CD4-positive, alpha-beta T cell (primary cell): ENCODE measurements around the gene SART1. TPM values are rescaled to one million over a fixed set of nuclear protein-coding genes. Genes with fewer than 3 reads are reported as not detected.

ENCODE experiments used
- ATAC-seq: fragments of 200-7000 bp; cut with Tn5 transposase; one replicate; pipeline ENCODE4 v1.10.0; 2022; ENCODE audit warnings: mild to moderate bottlenecking; ENCODE audit not compliant: poor library complexity
- CTCF ChIA-PET: fragments of 350-600 bp; sonication (Branson Sonifier 250); formaldehyde crosslinking; loops from one replicate; lab custom pipeline; 2021; ENCODE audit warnings: antibody characterized with exemption, inconsistent platforms; lab: Charles Lee
- POLR2A ChIA-PET: fragments of 350-600 bp; sonication (Branson Sonifier 250); formaldehyde crosslinking; loops from one replicate; lab custom pipeline; 2021; ENCODE audit warnings: antibody characterized with exemption, inconsistent platforms; lab: Charles Lee
- DNase-seq, 14 experiments: peaks; one replicate each; pipeline ENCODE4 v3.0.0-alpha.2; 2013 to 2020; ENCODE audit warnings: mixed read lengths in 2 of 14
- H3K27ac ChIP-seq, 2 donors: one replicate each; pipeline versions ENCODE4 v1.5.1 to v1.7.0; 2013; ENCODE audit warnings: low read length in 2 of 2, low read depth in 1 of 2, mild to moderate bottlenecking in 1 of 2
- H3K27me3 ChIP-seq, 2 experiments: 1 replicate in 1 of 2; 2 replicates in 1 of 2; pipeline versions ENCODE4 v1.6.1 to v1.7.0; 2013; ENCODE audit warnings: low read length in 2 of 2, control low read depth in 1 of 2, mild to moderate bottlenecking in 1 of 2, moderate library complexity in 1 of 2; ENCODE audit not compliant: insufficient read depth in 2 of 2, control insufficient read depth in 1 of 2
- H3K36me3 ChIP-seq: one replicate; pipeline ENCODE4 v1.6.1; 2013; ENCODE audit warnings: low read length, control low read depth; ENCODE audit not compliant: insufficient read depth
- H3K4me1 ChIP-seq: one replicate; pipeline ENCODE4 v1.6.1; 2013; ENCODE audit warnings: low read length, control low read depth; ENCODE audit not compliant: insufficient read depth
- H3K4me3 ChIP-seq: one replicate; pipeline ENCODE4 v1.5.1; 2013; ENCODE audit warnings: mild to moderate bottlenecking, low read length, moderate library complexity
- H3K9me3 ChIP-seq, 2 experiments: 1 replicate in 1 of 2; 2 replicates in 1 of 2; pipeline versions ENCODE4 v1.6.1 to v1.7.0; 2013; ENCODE audit warnings: low read length in 2 of 2, mild to moderate bottlenecking in 2 of 2, control low read depth in 1 of 2, moderate library complexity in 1 of 2; ENCODE audit not compliant: control insufficient read depth in 1 of 2, insufficient read depth in 1 of 2
- H3K27ac Mint-ChIP-seq: one replicate; pipeline ENCODE4 v1.8.0; 2020; ENCODE audit warnings: mixed read lengths
- H3K27me3 Mint-ChIP-seq: one replicate; pipeline ENCODE4 v1.8.0; 2021; ENCODE audit warnings: mixed read lengths
- H3K36me3 Mint-ChIP-seq: one replicate; pipeline ENCODE4 v1.8.0; 2021; ENCODE audit warnings: low read depth, mixed read lengths
- H3K4me1 Mint-ChIP-seq: one replicate; pipeline ENCODE4 v1.8.0; 2021; ENCODE audit warnings: low read depth, mixed read lengths
- H3K4me3 Mint-ChIP-seq: one replicate; pipeline ENCODE4 v1.8.0; 2020; ENCODE audit warnings: mild to moderate bottlenecking, mixed read lengths
- H3K9me3 Mint-ChIP-seq: one replicate; pipeline ENCODE4 v1.8.0; 2020; ENCODE audit warnings: mixed read lengths
- intact Hi-C, 2 experiments: fragments of 100-400 bp; cut with DNase I in 1 of 2; cut with micrococcal nuclease in 1 of 2; formaldehyde crosslinking; loops; one replicate each; pipeline versions ENCODE4 v1.15.1 to v1.9.0; 2023 to 2025; cut with DNase I, micrococcal nuclease
- total RNA-seq, 174 experiments: library from RNA in 2 of 174; stranded (reverse) in 2 of 174; gene quantifications; one replicate each; pipeline ENCODE4 v1.2.3 and lab custom pipeline; 2021 to 2026
- TF ChIP-seq, protein P1 (sequence below): fragments of 200-600 bp; IDR thresholded peaks from one replicate; pipeline ENCODE4 v1.8.0; 2022; ENCODE audit warnings: antibody characterized with exemption, mild to moderate bottlenecking

SART1 gene
- total RNA-seq, 2 experiments from 2014 or later: 78.6 to 80.2 TPM

DNA sequence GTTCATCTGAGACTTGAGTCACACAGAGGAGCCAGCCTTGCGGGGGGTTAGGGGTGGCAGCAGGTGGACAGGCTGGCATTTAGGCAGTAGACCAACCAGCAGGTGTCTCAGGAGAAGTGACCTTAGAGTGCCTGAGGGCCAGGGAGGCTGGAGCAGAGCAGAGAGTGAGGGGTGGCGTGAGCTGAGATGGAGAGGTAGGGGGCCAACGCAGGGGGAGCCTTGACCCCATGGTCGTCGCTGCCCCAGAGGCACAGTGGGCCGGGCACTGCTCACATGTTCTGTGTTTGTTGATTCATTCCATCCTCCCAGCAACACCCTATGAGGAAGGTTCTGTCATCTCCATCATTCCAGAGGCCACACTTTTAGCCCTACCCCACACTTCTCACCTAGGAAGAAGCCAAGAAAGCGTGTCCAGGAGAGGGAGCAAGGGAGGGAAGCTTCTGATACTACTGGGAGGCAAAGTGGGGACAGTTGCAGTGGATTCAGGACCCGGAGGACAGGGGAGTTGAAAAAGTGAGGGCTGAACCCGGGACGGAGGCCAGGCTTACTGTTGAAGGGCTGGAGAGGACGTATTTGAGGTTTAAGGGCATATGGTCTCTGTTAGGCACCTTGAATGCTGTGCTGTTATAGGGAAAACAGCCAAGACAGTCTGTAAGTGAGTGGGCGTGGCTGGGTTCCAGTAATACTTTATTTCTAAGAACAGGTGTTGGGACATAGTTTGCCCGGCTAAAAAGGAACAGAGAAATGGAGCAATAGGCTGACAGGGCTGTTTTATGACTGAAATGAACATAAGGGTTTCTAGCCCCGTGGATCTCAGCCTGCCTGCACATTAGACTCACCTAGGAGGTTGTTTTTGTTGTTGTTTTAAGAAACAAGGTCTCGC, 7.3 kb downstream of the SART1 start:
- ChIA-PET POLR2A (no interaction called here), CTCF (no interaction called here)
- H3K27me3 Mint-ChIP-seq: no peaks in the 10 kb centered on the region
- Histone ChIP-seq H3K9me3 (no peaks in the 10 kb centered on the region), H3K4me1 (peaks cover 5% of the 10 kb centered on the region), H3K27me3 (no peaks in the 10 kb centered on the region), H3K36me3 (peaks cover 85% of the 10 kb centered on the region), H3K4me3 (no peak overlapping the region), H3K27ac (no peak overlapping the region)
- DNase-seq: no peak
- no peak overlapping the region for H3K27ac Mint-ChIP-seq
- H3K4me3 Mint-ChIP-seq: no peak overlapping the region
- H3K4me1 Mint-ChIP-seq: peaks cover 9% of the 10 kb centered on the region
- no peaks in the 10 kb centered on the region for H3K9me3 Mint-ChIP-seq
- intact Hi-C loops: no loop called here
- peaks cover 91% of the 10 kb centered on the region for H3K36me3 Mint-ChIP-seq
- TF ChIP-seq, protein P1, sequence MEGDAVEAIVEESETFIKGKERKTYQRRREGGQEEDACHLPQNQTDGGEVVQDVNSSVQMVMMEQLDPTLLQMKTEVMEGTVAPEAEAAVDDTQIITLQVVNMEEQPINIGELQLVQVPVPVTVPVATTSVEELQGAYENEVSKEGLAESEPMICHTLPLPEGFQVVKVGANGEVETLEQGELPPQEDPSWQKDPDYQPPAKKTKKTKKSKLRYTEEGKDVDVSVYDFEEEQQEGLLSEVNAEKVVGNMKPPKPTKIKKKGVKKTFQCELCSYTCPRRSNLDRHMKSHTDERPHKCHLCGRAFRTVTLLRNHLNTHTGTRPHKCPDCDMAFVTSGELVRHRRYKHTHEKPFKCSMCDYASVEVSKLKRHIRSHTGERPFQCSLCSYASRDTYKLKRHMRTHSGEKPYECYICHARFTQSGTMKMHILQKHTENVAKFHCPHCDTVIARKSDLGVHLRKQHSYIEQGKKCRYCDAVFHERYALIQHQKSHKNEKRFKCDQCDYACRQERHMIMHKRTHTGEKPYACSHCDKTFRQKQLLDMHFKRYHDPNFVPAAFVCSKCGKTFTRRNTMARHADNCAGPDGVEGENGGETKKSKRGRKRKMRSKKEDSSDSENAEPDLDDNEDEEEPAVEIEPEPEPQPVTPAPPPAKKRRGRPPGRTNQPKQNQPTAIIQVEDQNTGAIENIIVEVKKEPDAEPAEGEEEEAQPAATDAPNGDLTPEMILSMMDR: no peak
- no peak for ATAC-seq

DNA sequence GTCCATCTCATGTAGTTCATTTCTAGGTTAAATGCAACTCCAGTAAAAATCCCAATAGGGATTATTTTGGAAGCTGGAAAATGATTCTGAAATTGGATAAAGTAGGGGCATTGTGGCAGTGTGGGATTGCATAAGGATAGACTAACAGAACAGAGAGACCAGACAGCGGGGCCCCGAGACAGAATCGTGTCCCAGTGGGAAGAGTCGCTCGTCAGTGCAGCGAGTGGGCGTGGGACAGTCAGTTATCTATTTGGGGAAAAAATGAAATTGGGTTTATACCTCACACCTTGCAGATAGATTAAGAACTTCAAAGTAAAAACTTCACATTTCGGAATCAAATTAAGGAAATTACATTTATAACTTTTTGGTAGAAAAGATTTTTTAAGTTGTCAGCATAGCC, 10.6 kb downstream of the SART1 start:
- Histone ChIP-seq H3K9me3 (no peaks in the 10 kb centered on the region), H3K4me3 (no peak overlapping the region), H3K36me3 (peaks cover 73% of the 10 kb centered on the region), H3K27ac (no peak overlapping the region), H3K4me1 (no peaks in the 10 kb centered on the region), H3K27me3 (no peaks in the 10 kb centered on the region)
- CTCF ChIA-PET: interaction anchor here (1.4 kb wide), 1 partner anchor 88 kb away, joined by 3 read pairs; no protein-coding TSS in a partner anchor
- Mint-ChIP-seq H3K36me3 (peaks cover 77% of the 10 kb centered on the region), H3K9me3 (no peaks in the 10 kb centered on the region), H3K4me1 (no peaks in the 10 kb centered on the region), H3K4me3 (no peak overlapping the region), H3K27me3 (no peaks in the 10 kb centered on the region), H3K27ac (peak overlapping the region; percentile 1)
- POLR2A ChIA-PET: interaction anchor here (0.6 to 1.3 kb wide), 2 partner anchors 82 to 110 kb away, joined by 3 to 5 read pairs; partner anchors contain the start of gene CCDC85B
- TF ChIP-seq, protein P1: no peak
- ATAC-seq: no peak
- DNase-seq: no peak
- intact Hi-C loops: no loop called here

DNA sequence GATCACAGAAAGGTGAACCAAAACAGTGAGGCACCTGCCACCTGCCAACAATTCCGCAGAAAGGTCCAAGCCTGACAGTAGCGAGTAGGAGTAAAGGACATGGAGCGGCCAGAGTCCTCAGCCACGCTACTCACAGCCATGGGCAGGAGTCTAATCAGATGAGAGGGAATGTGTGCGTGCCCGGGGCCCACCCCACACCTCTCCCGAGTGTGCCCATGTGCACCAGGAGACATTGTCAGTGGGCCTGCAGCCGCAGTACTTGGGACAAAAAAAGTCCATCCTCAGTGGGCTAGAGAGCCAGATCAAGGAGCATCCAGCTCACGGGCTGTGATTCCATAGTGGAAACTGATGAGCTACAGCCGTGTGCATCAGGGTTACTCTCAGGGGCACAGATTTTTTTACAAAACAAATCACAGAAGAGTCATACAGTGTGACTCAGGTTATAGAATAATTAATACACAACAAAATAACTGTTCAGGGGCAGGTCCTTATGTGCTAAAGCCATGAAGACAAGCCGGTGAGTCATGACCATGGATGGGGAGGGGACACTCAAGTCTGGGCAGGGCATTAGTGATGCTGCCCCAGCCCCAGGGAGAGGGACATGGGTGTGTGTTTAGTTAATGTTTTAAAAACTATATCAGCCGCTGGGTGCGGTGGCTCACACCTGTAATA, 12.0 kb downstream of the SART1 start:
- DNase-seq (no peak), ATAC-seq (no peak)
- H3K9me3 ChIP-seq: no peaks in the 10 kb centered on the region
- ChIA-PET CTCF (interaction anchor here (1.1 to 1.4 kb wide), 2 partner anchors 89 kb away, joined by 3 read pairs; no protein-coding TSS in a partner anchor), POLR2A (interaction anchor here (0.7 to 1.1 kb wide), 2 partner anchors 13 to 193 kb away, joined by 3 to 4 read pairs; partner anchors contain the start of gene SART1)
- H3K27me3 Mint-ChIP-seq: no peaks in the 10 kb centered on the region
- peaks cover 76% of the 10 kb centered on the region for H3K36me3 Mint-ChIP-seq
- TF ChIP-seq, protein P1: no peak
- peaks cover 72% of the 10 kb centered on the region for H3K36me3 ChIP-seq
- no peak overlapping the region for H3K4me3 ChIP-seq
- H3K4me1 Mint-ChIP-seq: no peaks in the 10 kb centered on the region
- H3K27ac Mint-ChIP-seq: no peak overlapping the region
- no peaks in the 10 kb centered on the region for H3K27me3 ChIP-seq
- intact Hi-C loops: no loop called here
- no peaks in the 10 kb centered on the region for H3K4me1 ChIP-seq
- no peak overlapping the region for H3K27ac ChIP-seq
- no peaks in the 10 kb centered on the region for H3K9me3 Mint-ChIP-seq
- H3K4me3 Mint-ChIP-seq: no peak overlapping the region
